GM23248 (cell line): Measurements from ENCODE around the gene ZNF628. TPM values are rescaled to one million over a fixed set of nuclear protein-coding genes. Genes with fewer than 3 reads are reported as not detected.

Experiments used
- DNase-seq: peaks from one replicate; pipeline ENCODE4 v3.0.0-alpha.2; 2015
- H2AFZ ChIP-seq: fragments of 200-600 bp; sonication (generic); 2 replicates; pipeline ENCODE4 v1.6.1; 2016; ENCODE audit warnings: antibody characterized with exemption
- H3F3A ChIP-seq: fragments of 200-600 bp; sonication (generic); 2 replicates; pipeline ENCODE4 v1.6.1; 2016; ENCODE audit warnings: mild to moderate bottlenecking, antibody characterized with exemption, mixed run types; ENCODE audit not compliant: insufficient read depth
- H3K27ac ChIP-seq: fragments of 200-600 bp; sonication (generic); 2 replicates; pipeline ENCODE4 v1.5.1; 2016; ENCODE audit warnings: mild to moderate bottlenecking
- H3K27me3 ChIP-seq: fragments of 200-600 bp; sonication (generic); replicated peaks from 2 replicates; pipeline ENCODE4 v1.6.1; 2016; ENCODE audit warnings: mild to moderate bottlenecking; ENCODE audit not compliant: insufficient read depth
- H3K36me3 ChIP-seq: fragments of 200-600 bp; sonication (generic); 2 replicates; pipeline ENCODE4 v1.6.1; 2016; ENCODE audit warnings: low read depth, mild to moderate bottlenecking
- H3K4me1 ChIP-seq: fragments of 200-600 bp; sonication (generic); 2 replicates; pipeline ENCODE4 v1.6.1; 2016; ENCODE audit warnings: mild to moderate bottlenecking; ENCODE audit not compliant: insufficient read depth
- H3K4me2 ChIP-seq: fragments of 200-600 bp; sonication (generic); one replicate; pipeline ENCODE4 v1.6.1; 2016; ENCODE audit warnings: mild to moderate bottlenecking; ENCODE audit not compliant: unreplicated experiment
- H3K4me3 ChIP-seq: fragments of 200-600 bp; sonication (generic); 2 replicates; pipeline ENCODE4 v1.5.1; 2016; ENCODE audit warnings: mild to moderate bottlenecking
- H3K79me2 ChIP-seq: fragments of 200-600 bp; sonication (generic); 2 replicates; pipeline ENCODE4 v1.6.1; 2016; ENCODE audit warnings: mild to moderate bottlenecking; ENCODE audit not compliant: insufficient read depth
- H3K9ac ChIP-seq: fragments of 200-600 bp; sonication (generic); 2 replicates; pipeline ENCODE4 v1.6.1; 2016; ENCODE audit warnings: mild to moderate bottlenecking
- H3K9me2 ChIP-seq: fragments of 200-600 bp; sonication (generic); 2 replicates; pipeline ENCODE4 v1.6.1; 2016; ENCODE audit warnings: mixed run types, mild to moderate bottlenecking, moderate library complexity; ENCODE audit not compliant: insufficient read depth
- H3K9me3 ChIP-seq: fragments of 200-600 bp; sonication (generic); one replicate; pipeline ENCODE4 v1.6.1; 2017; ENCODE audit warnings: low read depth
- H4K20me1 ChIP-seq: fragments of 200-600 bp; sonication (generic); 2 replicates; pipeline ENCODE4 v1.6.0; 2016; ENCODE audit not compliant: insufficient read depth
- EZH2 ChIP-seq: fragments of 200-600 bp; sonication (generic); IDR thresholded peaks from 2 replicates; pipeline ENCODE4 v1.6.1; 2018; ENCODE audit warnings: antibody characterized with exemption, mild to moderate bottlenecking; ENCODE audit not compliant: insufficient read depth, poor library complexity, severe bottlenecking
- EZH2phosphoT487 ChIP-seq: fragments of 200-600 bp; sonication (generic); IDR thresholded peaks from 2 replicates; pipeline ENCODE4 v1.6.1; 2018; ENCODE audit warnings: antibody characterized with exemption, moderate library complexity, mild to moderate bottlenecking, low read depth; ENCODE audit not compliant: insufficient read depth
- WGBS, 2 experiments: methylation state at CpG; one replicate each; pipeline ENCODE4 v1.1.6; 2015 to 2017; ENCODE audit warnings: low lambda C conversion rate in 2 of 2, low coverage in 1 of 2; ENCODE audit errors: missing lambda C conversion rate in 2 of 2; 5-methylcytosine and 5-hydroxymethylcytosine counted together
- in situ Hi-C: fragments of 300-500 bp; cut with MboI; formaldehyde crosslinking; loops from 2 replicates; pipeline ENCODE4 v1.15.0; 2020
- polyA plus RNA-seq: library from polyadenylated mRNA; unstranded; fragments of >200 nt; fragmentation: Nextera tagmentation; extraction: Ambion mirVana; gene quantifications from 2 replicates; pipeline ENCODE4 v1.2.1, GENCODE V29; 2016
- total RNA-seq: library from RNA; depleted of rRNA; stranded (reverse); fragments of >200 nt; shearing (Covaris generic); gene quantifications from 2 replicates; pipeline ENCODE4 v1.2.3, GENCODE V29; 2014

Gene ZNF628
- total and polyA plus RNA-seq, 2 experiments from 2014 or later = 1.1 to 1.7 TPM

GRCh38 chr19:55486971-55487923, 10.8 kb downstream of the ZNF628 start:
- H3K4me2 ChIP-seq = peak overlapping the region; percentile 93
- H3K4me3 ChIP-seq = peak overlapping the region; percentile 80
- peaks cover 24% of the 10 kb centered on the region for H3K4me1 ChIP-seq
- H4K20me1 ChIP-seq = no peaks in the 10 kb centered on the region
- peaks cover 9% of the 10 kb centered on the region; the same call in 1 of the 2 replicates for H3K79me2 ChIP-seq
- 1 to 4% methylated on average over 26 to 27 of the region's 27 CpGs for WGBS, 2 experiments
- H3K9ac ChIP-seq = peak overlapping the region; percentile 86
- peak; percentile 97 for DNase-seq
- H2AFZ ChIP-seq = peak overlapping the region; percentile 34
- peak overlapping the region; percentile 97 for H3K27ac ChIP-seq
- H3K9me3 ChIP-seq = no peaks in the 10 kb centered on the region
- no peaks in the 10 kb centered on the region for H3K36me3 ChIP-seq
- TF ChIP-seq EZH2 (no peak), EZH2phosphoT487 (no peak)
- no peaks in the 10 kb centered on the region for H3K9me2 ChIP-seq
- in situ Hi-C loops = no loop called here
- H3F3A ChIP-seq = peaks cover 12% of the 10 kb centered on the region
- no peaks in the 10 kb centered on the region for H3K27me3 ChIP-seq

DNA sequence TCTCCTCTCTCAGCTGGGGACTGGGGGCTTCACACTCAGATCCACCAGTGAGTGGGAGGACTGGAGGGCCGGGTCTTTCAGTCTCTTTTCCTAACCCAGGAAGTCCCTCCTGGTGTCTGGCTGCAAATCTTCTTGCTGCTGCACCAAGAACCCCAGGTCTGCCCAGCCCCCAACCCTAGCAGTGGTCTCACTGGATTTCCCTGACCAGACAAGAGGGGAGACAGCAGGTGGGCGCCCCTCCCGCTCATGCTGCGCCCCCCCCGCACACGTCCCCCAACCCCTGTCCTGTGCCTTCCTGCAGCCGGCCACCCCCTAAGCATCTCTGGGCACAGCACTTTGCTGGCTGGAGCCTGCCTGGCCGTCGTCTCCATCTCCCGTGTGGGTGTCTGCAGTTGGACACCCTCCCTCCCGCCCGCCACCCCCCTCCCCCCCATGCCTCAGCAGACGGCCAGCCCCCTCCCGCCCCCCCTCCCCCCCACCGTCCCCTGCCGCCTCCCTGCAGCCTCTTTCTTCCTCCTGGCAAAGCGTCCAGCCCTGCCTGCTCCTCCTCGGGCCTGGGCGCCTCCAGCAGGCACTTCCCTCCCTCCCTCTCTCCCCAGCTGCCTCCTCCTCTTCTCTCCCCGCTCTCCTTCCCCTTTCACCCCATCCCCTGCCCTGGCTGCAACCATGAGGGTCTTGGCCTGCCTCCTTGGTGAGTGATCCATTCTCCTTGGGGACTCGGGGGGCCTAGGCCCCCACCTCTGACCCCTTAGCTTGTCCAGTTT, 11.7 kb downstream of the ZNF628 start, which contains the start of gene SSC5D:
SSC5D (plus strand) TSS at position 513 of the 764 bp plus-strand sequence; CDS start at position 667, 154 bp downstream.
- no peaks in the 10 kb centered on the region for H4K20me1 ChIP-seq
- peak; percentile 70 for DNase-seq
- H3K4me1 ChIP-seq = peaks cover 28% of the 10 kb centered on the region
- peaks cover 9% of the 10 kb centered on the region; the same call in 1 of the 2 replicates for H3K79me2 ChIP-seq
- 3% methylated on average over 9 to 21 of the region's 21 CpGs for WGBS, 2 experiments
- no peaks in the 10 kb centered on the region for H3K36me3 ChIP-seq
- peak within 1 kb of the TSS; percentile 80 for H3K4me3 ChIP-seq
- peak within 1 kb of the TSS; percentile 93 for H3K4me2 ChIP-seq
- peak within 1 kb of the TSS; percentile 86 for H3K9ac ChIP-seq
- TF ChIP-seq EZH2phosphoT487 = no peak
- H3K9me3 ChIP-seq = no peaks in the 10 kb centered on the region
- no peaks in the 10 kb centered on the region for H3K27me3 ChIP-seq
- in situ Hi-C loops = no loop called here
- H3K27ac ChIP-seq = peak within 1 kb of the TSS; percentile 97
- no peaks in the 10 kb centered on the region for H3K9me2 ChIP-seq
- peak within 1 kb of the TSS; percentile 53 for H2AFZ ChIP-seq
- peaks cover 12% of the 10 kb centered on the region for H3F3A ChIP-seq

DNA sequence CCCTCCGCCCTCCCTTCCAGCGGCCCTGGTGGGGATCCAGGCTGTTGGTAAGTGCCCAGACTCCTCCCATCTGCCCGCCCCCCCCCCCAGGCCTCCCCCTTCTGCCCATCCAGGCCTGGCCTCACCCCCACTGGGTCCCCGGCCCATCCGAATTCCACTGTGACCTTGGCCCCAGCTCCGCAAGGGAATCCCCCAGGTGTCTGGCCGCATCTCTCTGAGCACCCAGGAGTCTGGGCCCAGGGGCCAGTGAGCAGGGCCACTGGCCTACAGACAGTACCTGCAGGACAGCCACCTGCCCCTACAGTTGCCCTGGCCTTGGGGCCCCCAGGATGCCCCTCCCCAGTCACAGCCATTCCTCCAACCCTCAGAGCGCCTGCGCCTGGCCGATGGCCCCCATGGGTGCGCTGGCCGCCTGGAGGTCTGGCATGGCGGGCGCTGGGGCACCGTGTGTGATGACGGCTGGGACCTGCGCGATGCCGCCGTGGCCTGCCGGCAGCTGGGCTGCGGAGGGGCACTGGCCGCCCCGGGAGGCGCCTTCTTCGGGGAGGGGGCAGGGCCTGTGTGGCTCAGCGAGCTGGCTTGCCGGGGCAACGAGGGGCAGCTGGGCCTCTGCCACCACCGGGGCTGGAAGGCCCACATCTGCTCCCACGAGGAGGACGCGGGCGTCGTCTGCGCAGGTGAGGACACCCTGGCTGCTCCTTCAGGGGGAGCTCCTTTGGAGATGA, 12.7 kb downstream of the ZNF628 start:
- Histone ChIP-seq H3K9me3 (no peaks in the 10 kb centered on the region), H3K79me2 (peaks cover 6% of the 10 kb centered on the region; the same call in 1 of the 2 replicates), H3K4me2 (peak overlapping the region; percentile 20), H3K36me3 (no peaks in the 10 kb centered on the region), H3K4me3 (peak overlapping the region; percentile 33), H2AFZ (no peak overlapping the region), H4K20me1 (no peaks in the 10 kb centered on the region), H3F3A (peaks cover 12% of the 10 kb centered on the region), H3K27ac (no peak overlapping the region), H3K9ac (peak overlapping the region; percentile 71; the same call in 1 of the 2 replicates), H3K27me3 (no peaks in the 10 kb centered on the region), H3K9me2 (no peaks in the 10 kb centered on the region), H3K4me1 (peaks cover 33% of the 10 kb centered on the region)
- in situ Hi-C loops = no loop called here
- DNase-seq = no peak
- 49 to 60% methylated on average over 22 to 33 of the region's 36 CpGs for WGBS, 2 experiments
- TF ChIP-seq EZH2 (no peak), EZH2phosphoT487 (no peak)
